Jurkat, Clone E6-1 (cell line): ENCODE measurements around the gene NUP93.
"Not testable (repeated sequence)": the region's sequence is repeated elsewhere in the genome, so short reads cannot be mapped to it uniquely, and the experiment has no call there.

Source experiments
- DNase-seq: peaks from one replicate; pipeline ENCODE4 v3.0.0-alpha.2; 2011; ENCODE audit warnings: low read depth, low spot score
- H3K4me3 ChIP-seq: 2 replicates; pipeline ENCODE4 v1.5.1; 2011; ENCODE audit warnings: mild to moderate bottlenecking, low read length, control low read depth, moderate library complexity

NUP93 gene

DNA sequence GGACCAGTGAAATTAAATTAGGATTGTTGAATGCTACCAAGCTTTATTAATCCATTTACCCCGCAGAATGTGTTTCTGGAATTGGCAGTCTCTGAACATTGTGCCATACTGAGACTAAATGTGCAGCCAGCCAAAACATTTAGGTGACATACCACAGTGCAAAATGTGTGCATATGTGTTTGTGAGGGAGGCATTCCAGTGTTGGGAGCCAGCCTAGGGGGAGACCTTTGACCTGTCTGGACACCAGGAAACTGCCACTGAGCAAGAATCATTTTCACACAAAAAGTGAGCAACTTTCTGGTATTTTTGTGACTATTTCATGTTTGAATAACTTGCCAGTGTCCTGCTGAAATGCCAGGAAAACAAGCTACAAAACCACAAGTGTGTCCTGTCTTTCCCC is 70.4 kb downstream of the NUP93 start:
- no peak for DNase-seq
- H3K4me3 ChIP-seq = no peak overlapping the region

DNA sequence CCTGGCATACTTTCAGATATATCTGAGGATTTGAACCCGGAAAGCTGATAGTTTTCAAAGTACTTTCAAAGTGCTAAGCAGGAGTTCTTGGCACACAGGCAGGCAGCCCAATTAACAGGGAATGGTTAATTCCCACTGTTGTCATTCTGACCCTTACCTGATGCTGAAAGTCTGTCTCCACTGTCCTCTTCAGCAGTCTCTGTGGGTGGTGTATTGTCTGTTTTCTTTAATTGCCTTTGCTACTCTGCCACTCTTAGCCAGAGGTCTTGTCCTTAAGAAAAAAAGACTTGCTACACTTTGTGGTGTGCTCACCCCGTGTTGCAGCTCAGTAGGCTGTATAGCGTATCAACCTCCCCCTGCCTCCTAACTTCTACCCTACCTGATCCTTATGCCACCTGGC is 71.8 kb downstream of the NUP93 start:
- no peak for DNase-seq
- H3K4me3 ChIP-seq = no peak overlapping the region

DNA sequence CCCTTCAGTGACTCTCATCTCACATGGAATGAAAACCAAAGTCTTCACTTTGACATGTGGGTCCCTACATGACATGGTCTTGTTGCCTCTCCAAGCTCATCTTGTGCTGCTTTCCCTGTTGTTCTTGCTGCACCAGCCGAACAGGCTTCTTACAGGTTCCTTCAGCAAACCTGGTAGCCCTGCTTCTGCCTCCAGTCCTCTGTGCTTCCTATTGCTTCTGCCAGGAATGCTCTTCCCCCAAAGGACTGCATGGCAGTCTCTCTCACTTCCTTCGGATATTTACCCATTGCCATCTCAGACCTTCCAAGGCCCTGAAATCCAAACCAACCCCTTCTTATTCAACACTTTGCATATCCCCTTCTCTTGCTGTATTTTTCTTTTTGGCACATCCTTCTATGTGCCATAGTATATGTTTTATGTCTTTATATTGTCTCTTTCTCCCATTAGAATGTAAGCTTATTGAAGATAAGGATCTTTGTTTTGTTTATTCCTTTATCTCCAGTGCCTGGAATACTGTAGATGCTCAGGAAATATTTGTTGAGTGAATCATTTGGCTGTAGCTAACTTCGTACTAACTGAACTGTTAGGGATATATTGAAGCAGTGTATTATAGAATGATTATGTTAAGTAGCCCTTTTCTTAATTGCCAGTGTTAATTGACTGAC is 77.2 kb downstream of the NUP93 start:
- DNase-seq = no peak
- no peak overlapping the region for H3K4me3 ChIP-seq

DNA sequence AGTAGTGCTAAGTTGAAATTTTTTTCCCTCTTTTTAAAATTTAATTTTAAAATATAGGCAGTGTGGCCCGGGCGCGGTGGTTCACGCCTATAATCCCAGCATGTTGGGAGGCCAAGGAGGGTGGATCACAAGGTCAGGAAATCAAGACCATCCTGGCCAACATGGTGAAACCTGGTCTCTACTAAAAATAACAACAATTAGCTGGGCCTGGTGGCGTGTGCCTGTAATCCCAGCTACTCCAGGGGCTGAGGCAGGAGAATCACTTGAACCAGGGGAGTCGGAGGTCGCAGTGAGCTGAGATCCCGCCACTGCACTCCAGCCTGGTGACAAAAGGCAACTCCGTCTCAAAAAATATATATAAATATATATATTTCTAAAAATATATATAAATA is 77.7 kb downstream of the NUP93 start:
- not testable (repeated sequence) for DNase-seq, H3K4me3 ChIP-seq

DNA sequence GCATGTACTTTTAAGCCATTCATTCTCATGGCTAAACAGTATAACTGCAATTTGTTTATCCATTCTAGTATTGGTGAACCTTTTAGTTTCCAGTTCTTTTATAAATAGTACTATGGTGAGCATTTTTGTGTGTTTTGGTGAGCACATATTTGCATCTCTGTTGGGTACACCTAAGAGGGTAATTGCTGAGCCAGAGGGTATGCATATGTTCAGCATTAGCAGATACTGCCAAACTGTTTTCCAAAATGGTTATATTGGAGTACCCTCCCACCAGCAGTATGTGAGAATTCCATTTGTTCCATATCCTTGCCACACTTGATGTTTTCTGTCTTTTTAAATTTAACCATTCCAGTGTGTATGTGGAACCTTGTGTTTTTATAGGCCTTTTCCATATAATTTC is 81.0 kb downstream of the NUP93 start:
- DNase-seq = no peak
- H3K4me3 ChIP-seq = no peak overlapping the region

DNA sequence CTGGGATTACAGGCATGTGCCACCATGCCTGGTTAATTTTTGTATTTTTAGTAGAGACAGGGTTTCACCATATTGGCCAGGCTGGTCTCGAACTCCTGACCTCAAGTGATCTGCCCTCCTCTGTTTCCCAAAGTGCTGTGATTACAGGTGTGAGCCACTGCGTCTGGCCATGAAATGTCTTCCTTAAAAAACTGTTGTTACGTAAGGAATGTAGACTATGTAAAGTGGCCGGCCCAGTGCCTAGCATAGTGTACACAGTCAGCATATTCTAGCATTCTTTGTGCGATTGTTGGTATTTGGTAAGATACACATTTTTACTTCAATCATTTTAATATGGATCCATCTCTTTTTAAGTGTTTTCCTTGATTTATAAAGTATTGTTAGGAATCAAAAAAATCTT is 81.7 kb downstream of the NUP93 start:
- DNase-seq, H3K4me3 ChIP-seq: not testable (repeated sequence)

DNA sequence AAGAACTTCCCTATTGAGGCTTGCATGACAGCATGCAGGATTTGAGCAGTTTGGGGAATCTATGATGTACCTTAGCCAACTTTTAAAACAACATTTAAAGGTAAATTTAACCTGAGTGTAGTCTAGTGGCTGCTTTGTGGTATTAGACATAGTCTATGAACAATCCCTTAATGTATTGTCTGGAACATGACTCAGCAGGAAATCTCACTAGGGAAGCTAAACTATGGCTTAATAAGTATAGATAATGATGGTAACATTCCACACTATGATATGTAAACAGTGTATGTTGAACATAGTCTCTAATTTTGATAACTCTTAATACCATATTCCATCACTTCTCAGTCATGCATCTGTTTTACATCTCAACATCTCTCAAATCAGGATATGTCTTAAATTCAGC is 83.0 kb downstream of the NUP93 start:
- no peak overlapping the region for H3K4me3 ChIP-seq
- DNase-seq = no peak

DNA sequence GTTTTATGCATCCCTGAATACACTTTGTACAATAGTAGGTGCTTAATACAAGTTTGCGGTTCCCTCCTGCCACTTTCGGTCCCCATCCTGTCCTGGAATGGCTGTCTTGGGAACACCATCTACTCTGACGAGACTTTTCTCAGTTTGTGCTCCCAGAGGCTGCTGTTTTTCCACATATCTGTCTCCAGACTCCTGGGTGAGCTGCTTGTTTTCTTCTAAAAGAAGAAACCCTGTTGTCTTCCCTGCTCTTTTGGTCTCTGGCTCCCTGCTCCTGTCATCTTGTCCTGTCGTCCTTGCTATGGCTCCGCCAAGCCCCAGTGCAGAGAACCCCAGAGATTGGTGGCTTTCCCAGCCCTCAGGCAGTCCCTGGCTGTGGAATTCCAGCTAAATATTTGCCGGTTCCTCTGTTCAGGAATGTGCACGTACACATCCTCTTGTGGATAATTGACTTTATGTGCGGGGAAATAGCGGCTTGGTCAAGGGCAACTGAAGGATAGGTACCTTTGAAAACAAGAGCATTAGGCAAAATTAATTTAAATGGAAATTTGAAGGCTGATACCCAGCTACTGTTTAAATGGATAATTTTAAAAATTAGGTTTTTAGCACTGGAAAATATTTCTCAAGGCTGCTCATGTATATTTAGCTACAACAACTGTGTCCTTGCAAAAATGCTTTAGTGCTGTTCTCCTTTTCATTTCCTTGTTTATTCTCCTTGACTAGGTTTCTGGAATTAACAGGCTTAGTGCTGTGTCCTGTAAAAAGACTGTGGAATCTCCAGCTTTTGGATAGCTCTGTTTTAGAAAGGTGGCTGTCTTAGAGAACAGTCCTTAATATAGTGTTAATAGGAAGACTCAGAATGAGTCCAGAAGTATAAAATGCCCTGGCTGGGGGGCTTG is 84.9 kb downstream of the NUP93 start:
- DNase-seq = no peak
- no peak overlapping the region for H3K4me3 ChIP-seq

DNA sequence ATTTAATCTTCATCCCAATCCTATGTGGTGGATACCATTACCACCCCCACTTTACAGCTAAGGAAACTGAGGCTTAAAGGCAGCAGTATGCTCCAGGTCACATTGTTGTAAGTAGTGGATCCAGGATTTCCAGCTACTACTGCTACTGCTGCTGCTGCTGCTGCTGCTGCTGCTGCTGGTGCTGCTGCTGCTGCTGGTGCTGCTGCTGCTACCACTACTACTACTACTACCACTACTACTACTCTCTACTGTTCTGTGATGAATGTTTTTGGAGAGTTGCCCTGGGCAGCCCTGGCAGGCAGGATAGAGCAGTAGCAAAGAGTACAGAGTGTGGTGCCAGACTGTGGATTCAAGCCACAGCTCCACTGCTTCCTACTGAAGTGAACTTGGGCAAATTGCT is 85.8 kb downstream of the NUP93 start:
- DNase-seq = no peak
- H3K4me3 ChIP-seq = no peak overlapping the region

DNA sequence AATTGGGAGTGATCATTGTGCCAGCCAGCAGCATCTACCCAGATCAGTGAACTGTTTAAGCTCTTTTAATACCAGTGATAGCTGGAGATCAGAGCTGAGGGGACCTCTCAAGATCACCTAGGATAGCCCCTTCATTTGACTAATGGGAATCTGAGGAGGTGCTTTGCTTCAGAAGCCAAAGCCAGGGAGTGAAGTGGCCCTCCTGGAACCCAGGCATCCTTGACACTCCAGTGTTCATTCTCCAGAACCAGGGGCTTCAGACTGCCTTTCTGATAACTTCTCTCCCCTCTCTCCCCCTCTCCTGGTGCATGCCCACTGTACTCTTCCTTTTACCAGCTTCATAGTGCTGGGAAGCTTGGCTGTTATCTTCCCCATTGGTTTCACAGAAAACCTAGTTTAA is 87.1 kb downstream of the NUP93 start:
- no peak overlapping the region for H3K4me3 ChIP-seq
- DNase-seq = no peak

DNA sequence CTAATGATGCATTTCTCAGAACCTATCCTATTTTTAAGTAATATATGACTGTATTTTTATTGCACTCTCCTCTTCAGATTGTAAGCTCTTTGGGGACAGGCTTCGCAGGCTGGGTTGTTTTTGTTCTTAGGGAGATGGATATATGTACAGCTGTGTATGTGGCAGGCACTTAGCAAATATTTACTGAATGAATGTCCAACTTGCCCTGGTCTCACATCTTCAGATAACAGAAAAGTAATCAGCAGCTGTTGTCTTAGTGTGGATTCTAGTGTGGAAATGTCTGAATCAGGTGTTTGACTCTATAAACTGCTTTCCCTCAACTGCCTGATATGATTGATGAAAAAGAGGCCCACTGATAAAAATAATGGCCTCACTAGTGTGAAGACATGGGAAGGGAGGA is 88.0 kb downstream of the NUP93 start:
- no peak for DNase-seq
- H3K4me3 ChIP-seq = no peak overlapping the region

DNA sequence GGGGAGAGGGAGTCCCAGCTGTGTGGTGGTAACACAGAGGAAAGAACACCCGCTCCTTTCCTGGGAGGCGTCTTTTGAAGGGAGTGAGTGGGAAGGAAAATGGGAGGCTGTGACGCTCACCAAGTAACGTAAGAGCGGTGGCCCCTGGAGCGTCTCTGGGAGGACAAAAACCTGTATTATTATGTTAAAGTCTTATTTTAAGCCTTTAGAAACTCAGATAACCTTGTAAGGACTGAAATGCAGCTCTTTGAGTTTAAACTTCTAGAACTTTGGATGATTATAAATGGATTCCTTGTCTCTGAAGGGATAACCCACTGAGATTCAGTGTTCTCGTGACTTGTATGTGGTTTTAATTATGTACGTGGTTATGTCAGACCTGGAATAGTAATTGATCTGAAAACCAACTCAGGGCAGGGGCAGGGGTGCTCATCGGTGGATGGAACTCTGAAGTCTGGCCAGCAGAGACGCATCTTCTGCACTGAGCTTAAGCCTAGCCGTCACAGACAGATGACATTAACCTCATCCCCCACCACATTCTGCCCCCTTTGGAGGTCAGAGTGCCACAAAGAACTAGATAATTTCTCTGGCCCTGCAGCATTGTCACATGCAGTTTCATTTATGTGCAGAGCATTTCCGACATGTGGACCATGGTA is 93.3 kb downstream of the NUP93 start:
- no peak overlapping the region for H3K4me3 ChIP-seq
- no peak for DNase-seq

DNA sequence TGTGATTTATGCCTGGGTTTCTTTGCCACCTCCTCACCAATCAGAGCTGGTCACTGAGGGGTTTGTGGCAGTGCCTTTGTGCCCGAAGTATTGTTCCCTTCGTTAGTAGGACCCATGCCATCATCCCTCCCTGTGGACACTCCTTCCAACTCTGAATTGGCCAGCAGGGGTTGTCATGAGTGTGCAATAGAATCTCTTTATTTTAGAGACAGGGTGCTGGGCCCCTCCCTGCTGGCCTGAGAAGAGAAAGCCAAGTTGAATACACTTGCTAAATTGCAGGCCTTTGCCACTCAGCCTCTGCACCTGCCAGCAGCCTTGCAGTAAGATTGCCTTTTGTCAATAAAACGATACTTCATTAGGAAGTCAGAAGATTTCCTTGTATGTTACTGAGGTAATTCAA is 94.4 kb downstream of the NUP93 start:
- DNase-seq = no peak
- H3K4me3 ChIP-seq = no peak overlapping the region

DNA sequence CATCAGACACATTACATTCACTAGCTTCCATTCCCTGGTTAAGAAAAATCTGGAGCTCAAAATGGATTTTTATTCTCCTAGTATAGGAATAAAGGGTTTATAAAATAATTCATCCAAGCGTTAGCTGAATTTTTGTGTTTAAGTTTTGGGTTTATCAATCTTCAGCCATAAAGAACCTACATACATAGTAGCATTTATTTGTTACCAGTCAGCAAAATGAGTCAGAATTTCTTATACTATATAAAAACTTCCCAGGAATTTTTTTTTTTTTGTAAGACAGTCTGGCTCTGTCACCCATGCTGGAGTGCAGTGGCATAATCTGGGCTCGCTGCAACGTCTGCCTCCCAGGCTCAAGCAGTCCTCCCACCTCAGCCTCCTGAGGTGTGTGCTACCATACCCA is 94.9 kb downstream of the NUP93 start:
- no peak overlapping the region for H3K4me3 ChIP-seq
- DNase-seq = no peak

DNA sequence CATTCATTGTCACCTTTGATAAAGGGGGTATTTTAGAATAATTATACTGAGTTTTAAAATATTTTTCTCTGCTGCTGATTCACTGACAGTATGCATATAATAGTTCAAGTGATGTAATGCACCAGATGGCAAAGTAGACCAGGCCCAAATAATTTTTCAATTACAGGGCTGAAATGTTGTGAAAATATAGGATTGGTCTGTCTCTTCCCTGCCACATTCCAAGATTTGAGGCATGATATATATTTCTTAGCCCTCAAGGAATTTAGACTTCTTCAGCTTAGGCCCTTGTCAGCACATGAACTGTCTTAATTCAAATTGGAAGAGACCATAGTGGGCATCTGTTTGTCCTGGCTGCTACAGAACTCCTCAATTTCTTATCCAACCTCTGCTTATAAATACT is 95.9 kb downstream of the NUP93 start:
- DNase-seq = no peak

DNA sequence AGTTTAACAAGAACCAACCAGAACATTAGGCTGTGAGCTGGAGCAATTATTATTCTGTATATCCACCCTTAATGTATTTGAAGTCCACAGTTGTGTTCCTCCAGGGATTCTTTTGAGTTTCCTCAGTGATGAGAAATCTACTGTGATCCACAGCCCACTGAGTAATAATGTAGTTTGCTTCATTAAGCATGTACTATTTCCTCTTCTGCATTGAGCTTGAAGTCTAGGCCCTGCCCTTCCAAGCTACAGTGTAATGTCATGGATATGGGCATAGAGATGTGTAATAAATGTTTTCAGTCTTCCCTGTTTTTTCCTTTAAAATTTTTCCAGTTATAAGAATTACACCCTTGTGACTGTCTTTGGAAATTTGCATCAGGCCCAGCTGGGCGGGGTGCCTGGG is 98.7 kb downstream of the NUP93 start:
- H3K4me3 ChIP-seq = no peak overlapping the region
- DNase-seq = no peak

More for the DNA sequence above, 95.9 kb downstream of the NUP93 start:
- no peak overlapping the region for H3K4me3 ChIP-seq

DNA sequence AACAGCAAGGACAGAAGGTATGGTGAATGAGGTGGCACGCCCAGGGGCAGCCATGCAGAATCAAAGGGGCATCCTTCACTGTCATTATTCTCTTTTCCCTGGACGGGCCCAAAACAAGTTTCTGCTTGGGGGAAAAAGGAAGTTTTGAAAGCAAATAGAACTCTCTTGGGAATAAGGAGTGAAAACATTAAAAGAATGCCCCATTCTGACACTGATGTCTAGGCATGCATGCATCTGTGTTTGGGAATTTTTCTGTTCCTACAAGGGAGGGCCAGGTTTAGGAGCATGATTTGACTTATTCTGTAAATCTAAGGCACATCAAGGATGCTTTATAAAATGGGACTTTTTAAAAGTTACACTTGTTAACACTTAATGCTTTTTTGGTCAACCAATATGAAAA is 100.7 kb downstream of the NUP93 start:
- H3K4me3 ChIP-seq = no peak overlapping the region
- no peak for DNase-seq

DNA sequence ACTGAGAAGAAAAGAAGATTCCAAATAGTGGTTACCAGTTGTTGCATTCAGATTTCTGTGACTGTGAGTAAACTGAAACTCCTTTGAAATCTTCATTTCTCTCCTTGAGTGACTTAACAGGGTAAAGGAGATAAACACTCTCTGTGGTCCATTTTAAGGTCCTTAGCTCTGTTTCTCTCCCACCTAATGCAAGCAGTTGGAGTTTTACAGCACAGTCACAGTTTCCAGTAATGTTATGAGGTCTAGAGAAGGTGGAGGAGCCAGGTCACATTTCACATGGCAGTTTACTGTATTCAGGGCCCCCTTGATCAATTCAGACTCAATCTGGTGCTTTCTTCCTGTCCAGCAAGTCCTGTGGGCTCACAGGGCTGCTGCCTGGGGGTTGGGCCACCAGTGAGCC is 102.8 kb downstream of the NUP93 start:
- no peak for DNase-seq
- no peak overlapping the region for H3K4me3 ChIP-seq

DNA sequence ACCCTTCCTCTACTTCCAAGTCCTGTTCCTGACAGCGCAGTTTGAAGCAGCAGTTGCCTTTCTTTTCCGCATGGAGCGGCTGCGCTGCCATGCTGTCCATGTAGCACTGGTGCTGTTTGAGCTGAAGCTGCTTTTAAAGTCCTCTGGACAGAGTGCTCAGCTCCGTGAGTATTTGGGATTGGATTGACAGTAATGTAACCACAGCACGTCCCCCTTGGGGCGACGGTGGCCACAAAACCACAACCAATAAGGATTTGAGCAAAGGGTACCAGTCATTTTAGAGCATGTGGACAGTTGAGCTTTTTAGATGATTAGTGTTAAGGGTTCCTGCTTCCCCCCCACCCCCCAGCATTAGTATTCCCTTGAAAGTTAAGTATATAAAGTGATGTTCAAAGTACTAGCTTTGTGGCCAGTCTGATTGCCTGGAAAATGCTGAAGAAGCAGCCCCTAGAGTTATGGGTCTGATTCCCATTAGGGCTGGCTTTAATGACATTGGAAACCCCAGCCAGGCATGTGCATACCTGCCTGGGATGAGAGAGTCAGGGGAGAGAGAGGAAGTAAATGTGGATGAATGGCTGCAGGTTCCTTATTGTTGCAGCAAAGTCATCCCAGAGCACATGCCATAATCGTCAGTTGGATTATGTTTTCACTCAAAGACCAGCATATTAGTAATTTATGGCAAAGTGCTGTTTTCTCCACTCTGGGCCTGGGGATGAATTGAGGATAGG is 103.5 kb downstream of the NUP93 start:
- DNase-seq = no peak
- H3K4me3 ChIP-seq = no peak overlapping the region

DNA sequence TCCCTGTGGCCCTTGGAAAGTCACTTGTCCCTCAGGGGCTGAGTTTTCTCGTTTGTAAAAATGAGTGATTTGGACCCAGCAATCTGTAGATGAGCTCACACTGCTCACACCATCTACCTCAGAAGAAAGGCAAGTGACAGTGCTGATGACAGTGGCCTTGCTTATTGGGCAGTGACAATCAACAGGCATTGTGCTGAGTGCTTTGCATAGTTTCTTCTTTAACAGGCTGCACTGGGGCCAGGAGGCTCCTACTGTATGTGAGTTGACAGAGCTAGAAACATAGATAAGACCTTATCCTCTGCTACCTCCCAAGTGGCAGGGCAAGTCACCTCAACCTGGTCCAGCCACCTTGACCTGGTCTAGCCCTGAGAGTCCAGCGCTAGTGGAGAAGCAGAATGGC is 105.4 kb downstream of the NUP93 start:
- no peak for DNase-seq
- H3K4me3 ChIP-seq = no peak overlapping the region
